SK-N-SH (cell line): Measurements from ENCODE around the gene PPEF2. TPM values are rescaled to one million over a fixed set of nuclear protein-coding genes. Genes with fewer than 3 reads are reported as not detected.

Experiments
- CTCF ChIA-PET: fragments of 300-600, 350-600 bp; formaldehyde crosslinking; extraction: SDS; loops from one replicate; lab custom pipeline; 2021; lab: Yijun Ruan, JAX
- POLR2A ChIA-PET: fragments of 350-600 bp; sonication (Branson Sonifier 250); formaldehyde crosslinking; extraction: SDS; loops from one replicate; lab custom pipeline; 2020; ENCODE audit warnings: antibody characterized with exemption, inconsistent platforms; lab: Yijun Ruan, JAX
- DNase-seq: peaks from one replicate; pipeline ENCODE4 v3.0.0; 2012
- H2AFZ ChIP-seq: fragments of 200-600 bp; sonication (generic); 2 replicates; pipeline ENCODE4 v1.8.1; 2016; ENCODE audit warnings: antibody characterized with exemption, mild to moderate bottlenecking, low read depth
- H3F3A ChIP-seq: fragments of 200-600 bp; sonication (generic); replicated peaks from 2 replicates; pipeline ENCODE3; 2016; ENCODE audit warnings: antibody characterized with exemption, mild to moderate bottlenecking; ENCODE audit not compliant: insufficient read depth
- H3K27ac ChIP-seq, 2 experiments: fragments of 200-500 bp in 1 of 2; fragments of 200-600 bp in 1 of 2; sonication (Bioruptor generic) in 1 of 2; sonication (generic), shearing (Covaris generic) in 1 of 2; 2 replicates each; pipeline versions ENCODE4 v1.5.1 to v1.6.1; 2014 to 2016; ENCODE audit warnings: low read depth in 2 of 2, inconsistent platforms in 1 of 2, low read length in 1 of 2, mild to moderate bottlenecking in 1 of 2, mixed read lengths in 1 of 2
- H3K27me3 ChIP-seq: fragments of 200-600 bp; sonication (generic), shearing (Covaris generic); 2 replicates; pipeline ENCODE4 v1.6.1; 2016; ENCODE audit warnings: mixed run types; ENCODE audit not compliant: insufficient read depth
- H3K36me3 ChIP-seq, 2 experiments: fragments of 200-500 bp in 1 of 2; fragments of 200-600 bp in 1 of 2; sonication (Bioruptor generic) in 1 of 2; sonication (generic) in 1 of 2; replicated peaks in 1 of 2; 2 replicates each; pipeline versions ENCODE3 to v1.5.1; 2014 to 2016; ENCODE audit warnings: low read length in 1 of 2, mild to moderate bottlenecking in 1 of 2; ENCODE audit not compliant: insufficient read depth in 2 of 2, control insufficient read depth in 1 of 2
- H3K4me1 ChIP-seq, 2 experiments: fragments of 200-500 bp in 1 of 2; fragments of 200-600 bp in 1 of 2; sonication (Bioruptor generic) in 1 of 2; sonication (generic), shearing (Covaris generic) in 1 of 2; 2 replicates each; pipeline versions ENCODE4 v1.5.1 to v1.6.1; 2014 to 2016; ENCODE audit warnings: low read depth in 1 of 2, low read length in 1 of 2, mixed run types in 1 of 2; ENCODE audit not compliant: insufficient read depth in 2 of 2, control insufficient read depth in 1 of 2
- H3K4me2 ChIP-seq: fragments of 200-600 bp; sonication (generic), shearing (Covaris generic); 2 replicates; pipeline ENCODE4 v1.6.1; 2017; ENCODE audit warnings: mixed run types
- H3K4me3 ChIP-seq, 2 experiments: fragments of 200-500 bp in 1 of 2; fragments of 200-600 bp in 1 of 2; sonication (Bioruptor generic) in 1 of 2; sonication (generic), shearing (Covaris generic) in 1 of 2; 2 replicates each; pipeline versions ENCODE4 v1.5.1 to v1.8.1; 2014 to 2016; ENCODE audit warnings: low read depth in 2 of 2, inconsistent platforms in 1 of 2, low read length in 1 of 2, mild to moderate bottlenecking in 1 of 2, mixed read lengths in 1 of 2, moderate library complexity in 1 of 2
- H3K79me2 ChIP-seq: fragments of 200-600 bp; sonication (generic); 2 replicates; pipeline ENCODE4 v1.8.1; 2017; ENCODE audit warnings: mild to moderate bottlenecking; ENCODE audit not compliant: insufficient read depth
- H3K9ac ChIP-seq: fragments of 200-600 bp; sonication (generic); 2 replicates; pipeline ENCODE4 v1.6.1; 2017; ENCODE audit warnings: mixed run types
- H3K9me2 ChIP-seq: fragments of 200-600 bp; sonication (generic); 2 replicates; pipeline ENCODE4 v1.6.1; 2017; ENCODE audit warnings: mixed run types
- H3K9me3 ChIP-seq: fragments of 200-600 bp; sonication (generic); 2 replicates; pipeline ENCODE4 v1.6.1; 2017; ENCODE audit warnings: mixed run types, mild to moderate bottlenecking, moderate library complexity
- H4K20me1 ChIP-seq: fragments of 200-600 bp; sonication (generic); 2 replicates; pipeline ENCODE4 v1.6.1; 2017; ENCODE audit warnings: mild to moderate bottlenecking, mixed run types; ENCODE audit not compliant: insufficient read depth
- CHD2 ChIP-seq: fragments of 150-350 bp; IDR thresholded peaks from 2 replicates; pipeline ENCODE4 v1.6.1; 2018; ENCODE audit warnings: low read length; ENCODE audit not compliant: partially characterized antibody
- CTCF ChIP-seq: fragments of 200-600 bp; sonication (generic); IDR thresholded peaks from 2 replicates; pipeline ENCODE4 v1.6.1; 2017; ENCODE audit warnings: antibody characterized with exemption, mild to moderate bottlenecking, moderate library complexity
- ELF1 ChIP-seq: IDR thresholded peaks from 2 replicates; pipeline ENCODE4 v1.4.0; 2012
- EP300 ChIP-seq, 2 experiments: IDR thresholded peaks; 2 replicates each; pipeline versions ENCODE4 v1.4.0 to v1.6.1; 2012; ENCODE audit warnings: borderline replicate concordance in 1 of 2, low read depth in 1 of 2, low read length in 1 of 2
- EZH2phosphoT487 ChIP-seq: fragments of 200-600 bp; sonication (generic); IDR thresholded peaks from 2 replicates; pipeline ENCODE4 v1.6.1; 2017; ENCODE audit warnings: low read depth, mixed run types, mild to moderate bottlenecking, antibody characterized with exemption, moderate library complexity, borderline replicate concordance
- FOSL2 ChIP-seq: IDR thresholded peaks from 2 replicates; pipeline ENCODE4 v1.4.0; 2012; ENCODE audit warnings: low read depth, mild to moderate bottlenecking, moderate library complexity, borderline replicate concordance
- FOXM1 ChIP-seq: IDR thresholded peaks from 2 replicates; pipeline ENCODE4 v1.4.0; 2012; ENCODE audit warnings: low read depth, mild to moderate bottlenecking
- GABPA ChIP-seq: IDR thresholded peaks from 2 replicates; pipeline ENCODE4 v1.4.0; 2012; ENCODE audit warnings: low read depth, mild to moderate bottlenecking
- JUND ChIP-seq: IDR thresholded peaks from 2 replicates; pipeline ENCODE4 v1.4.0; 2012
- MXI1 ChIP-seq: IDR thresholded peaks from 2 replicates; pipeline ENCODE4 v1.6.1; 2012; ENCODE audit warnings: mild to moderate bottlenecking, low read depth, low read length, improper control_type of control experiment
- NFIC ChIP-seq: IDR thresholded peaks from 2 replicates; pipeline ENCODE4 v1.4.0; 2012; ENCODE audit warnings: borderline replicate concordance
- NRF1 ChIP-seq: IDR thresholded peaks from 2 replicates; pipeline ENCODE4 v1.6.1; 2012; ENCODE audit warnings: low read depth, mild to moderate bottlenecking, low read length
- PBX3 ChIP-seq: IDR thresholded peaks from 2 replicates; pipeline ENCODE4; 2012
- POLR2AphosphoS5 ChIP-seq: IDR thresholded peaks from 2 replicates; pipeline ENCODE4 v1.6.1; 2012; ENCODE audit warnings: low read depth, low read length
- RAD21 ChIP-seq: IDR thresholded peaks from 2 replicates; pipeline ENCODE4 v1.6.1; 2012; ENCODE audit warnings: mild to moderate bottlenecking, low read length
- REST ChIP-seq: IDR thresholded peaks from 2 replicates; pipeline ENCODE4 v1.6.1; 2012; ENCODE audit warnings: mild to moderate bottlenecking, low read depth, low read length, moderate library complexity
- RXRA ChIP-seq: IDR thresholded peaks from 2 replicates; pipeline ENCODE4 v1.4.0; 2012; ENCODE audit warnings: low read depth, mild to moderate bottlenecking, borderline replicate concordance
- SIN3A ChIP-seq: IDR thresholded peaks from 2 replicates; pipeline ENCODE4 v1.6.1; 2012; ENCODE audit warnings: low read depth, mild to moderate bottlenecking, low read length, moderate library complexity, borderline replicate concordance
- SMC3 ChIP-seq: IDR thresholded peaks from 2 replicates; pipeline ENCODE4 v1.6.1; 2012; ENCODE audit warnings: low read depth, low read length, improper control_type of control experiment
- TAF1 ChIP-seq: IDR thresholded peaks from 2 replicates; pipeline ENCODE4 v1.6.1; 2012; ENCODE audit warnings: low read depth, mild to moderate bottlenecking, low read length, moderate library complexity, borderline replicate concordance
- TCF12 ChIP-seq: IDR thresholded peaks from 2 replicates; pipeline ENCODE4 v1.4.0; 2012
- TEAD4 ChIP-seq: IDR thresholded peaks from 2 replicates; pipeline ENCODE4 v1.4.0; 2012; ENCODE audit warnings: mild to moderate bottlenecking, borderline replicate concordance; ENCODE audit not compliant: insufficient read depth
- USF1 ChIP-seq: IDR thresholded peaks from 2 replicates; pipeline ENCODE4 v1.4.0; 2012; ENCODE audit warnings: low read depth, borderline replicate concordance
- ZBTB33 ChIP-seq: IDR thresholded peaks from 2 replicates; pipeline ENCODE4 v1.4.0; 2012; ENCODE audit warnings: low read depth, borderline replicate concordance
- WGBS: methylation state at CpG from one replicate; pipeline ENCODE4 v1.1.6; 2017; ENCODE audit warnings: low lambda C conversion rate; 5-methylcytosine and 5-hydroxymethylcytosine counted together
- polyA plus RNA-seq, 3 experiments: library from polyadenylated mRNA; depleted of rRNA; stranded (reverse); fragments of >200 nt; gene quantifications; 2 replicates each; pipeline ENCODE4 v1.2.3, GENCODE V29; 2012

The PPEF2 gene
- polyA plus RNA-seq, 1 of the 3 experiments (the other 2 are of a cell fraction), result not detected

- no peak for TF ChIP-seq CTCF
- TF ChIP-seq GABPA, result no peak
- TF ChIP-seq TCF12, result no peak
- TF ChIP-seq TAF1, result no peak
- TF ChIP-seq MXI1, result no peak
- no peak for TF ChIP-seq ZBTB33
- no peak for TF ChIP-seq RXRA
- no peak for TF ChIP-seq FOSL2
- no peak for TF ChIP-seq EZH2phosphoT487
- TF ChIP-seq SMC3, result no peak
These were observed 20.3 kb upstream of the PPEF2 start (continued) for GRCh38 chr4:75922588-75922987.

- Histone ChIP-seq H3K4me1 (no peaks in the 10 kb centered on the region), H3K9me3 (no peaks in the 10 kb centered on the region), H3K4me2 (no peak overlapping the region), H3K27ac (no peak overlapping the region), H3K27me3 (no peaks in the 10 kb centered on the region), H3F3A (no peaks in the 10 kb centered on the region), H3K79me2 (no peaks in the 10 kb centered on the region), H2AFZ (no peak overlapping the region), H3K9ac (no peak overlapping the region), H3K9me2 (no peaks in the 10 kb centered on the region), H3K4me3 (no peak overlapping the region), H4K20me1 (no peaks in the 10 kb centered on the region), H3K36me3 (peaks cover 7 to 23% of the 10 kb centered on the region in 2 experiments)
- WGBS, result 92% methylated on average over 2 of the region's 2 CpGs
- no peak for DNase-seq
- TF ChIP-seq GABPA, result no peak
- no peak for TF ChIP-seq FOXM1
- no peak for TF ChIP-seq USF1
- no peak for TF ChIP-seq MXI1
- TF ChIP-seq FOSL2, result no peak
- TF ChIP-seq PBX3, result no peak
- TF ChIP-seq TEAD4, result no peak
- TF ChIP-seq SIN3A, result no peak
- no peak for TF ChIP-seq POLR2AphosphoS5
- no peak for TF ChIP-seq RAD21
- TF ChIP-seq REST, result no peak
- TF ChIP-seq CHD2, result no peak
- no peak for TF ChIP-seq JUND
- TF ChIP-seq EP300 (IDR thresholded peaks at IDR 0.05; ENCODE audit: borderline replicate concordance in 1 of 2, low read depth in 1 of 2, low read length in 1 of 2), result no peak
- TF ChIP-seq RXRA, result no peak
- TF ChIP-seq NFIC, result no peak
- TF ChIP-seq NRF1, result no peak
- TF ChIP-seq ELF1, result no peak
- CTCF ChIA-PET, result interaction anchor here (0.7 to 0.8 kb wide), 2 partner anchors 24 to 26 kb away, joined by 3 read pairs; no protein-coding TSS in a partner anchor
- POLR2A ChIA-PET, result no interaction called here
These were observed 19.7 kb upstream of the PPEF2 start for GRCh38 chr4:75921910-75922309.
